Cortex of kidney (tissue), 1 donor: ENCODE measurements around the gene FAM13A.
"Not testable (repeated sequence)": the region's sequence is repeated elsewhere in the genome, so short reads cannot be mapped to it uniquely, and the experiment has no call there.

Source experiments
- DNase-seq: peaks from one replicate; lab custom pipeline; 2025; lab: John Stamatoyannopoulos, UW

FAM13A gene

DNA sequence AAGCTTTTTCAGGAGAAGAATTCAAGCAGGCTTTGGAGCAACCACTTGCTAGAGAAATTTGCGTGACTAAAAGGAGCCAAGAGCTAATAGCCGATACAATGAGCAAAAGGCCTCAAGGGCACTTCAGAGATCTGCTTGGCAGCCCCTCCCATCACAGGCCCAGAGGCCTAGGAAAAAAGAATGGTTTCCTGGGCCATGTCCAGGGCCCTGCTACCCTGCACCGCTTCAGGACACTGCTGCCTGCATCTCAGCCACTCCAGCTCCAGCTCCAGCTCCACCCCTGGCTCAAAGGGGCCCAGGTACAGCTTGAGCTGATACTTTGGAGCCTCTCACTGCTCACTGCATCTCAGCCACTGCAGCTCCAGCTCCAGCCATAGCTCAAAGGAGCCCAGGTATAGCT is 98.9 kb downstream of the FAM13A start:
- no peak for DNase-seq

DNA sequence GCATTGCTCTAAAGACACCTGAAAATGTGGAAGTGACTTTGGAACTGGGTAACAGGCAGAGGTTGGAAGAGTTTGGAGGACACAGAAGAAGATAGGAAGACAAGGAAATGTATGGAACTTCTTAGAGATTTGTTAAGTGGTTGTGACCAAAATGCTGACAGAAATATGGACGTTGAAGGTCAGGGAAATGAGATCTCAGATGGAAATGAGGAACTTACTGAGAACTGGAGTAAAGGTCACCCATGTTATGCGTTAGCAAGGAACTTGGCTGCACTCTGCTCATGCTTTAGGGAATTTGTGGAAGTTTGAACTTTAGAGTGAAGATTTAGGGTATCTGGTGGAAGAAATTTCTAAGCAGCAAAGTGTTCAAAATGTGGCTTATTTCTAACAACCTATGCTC is 99.4 kb downstream of the FAM13A start:
- no peak for DNase-seq

DNA sequence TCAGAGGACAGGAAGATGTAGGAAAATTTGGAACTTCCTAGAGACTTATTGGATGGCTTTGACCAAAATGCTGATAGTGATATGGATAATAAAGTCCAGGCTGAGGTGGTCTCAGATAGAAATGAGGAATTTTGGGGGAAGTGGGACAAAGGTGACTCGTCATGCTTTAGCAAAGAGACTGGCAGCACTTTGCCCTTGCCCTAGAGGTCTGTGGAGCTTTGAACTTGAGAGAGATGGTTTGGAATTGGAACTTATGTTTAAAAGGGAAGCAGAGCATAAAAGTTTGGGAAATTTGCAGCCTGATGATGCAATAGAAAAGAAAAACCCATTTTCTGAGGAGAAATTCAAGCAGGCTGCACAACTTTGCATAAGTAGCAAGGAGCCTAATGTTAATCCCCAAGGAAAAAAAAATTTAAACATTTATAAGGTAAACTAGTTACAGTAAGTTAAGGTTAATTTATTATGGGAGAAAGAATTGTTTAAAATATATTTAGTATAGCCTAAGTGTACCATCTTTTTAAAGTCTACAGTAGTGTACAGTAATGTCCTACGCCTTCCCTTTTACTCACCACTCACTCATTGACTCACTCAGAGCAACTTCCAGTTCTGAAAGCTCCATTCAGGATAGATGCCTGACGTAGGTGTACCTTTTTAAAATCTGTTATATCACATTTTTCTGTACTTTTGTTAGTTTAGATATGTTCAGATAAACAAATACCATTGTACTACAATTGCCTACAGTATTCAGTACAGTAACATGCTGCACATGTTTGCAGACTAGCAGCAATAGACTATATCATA is 101.2 kb downstream of the FAM13A start:
- DNase-seq, result no peak

GRCh38 chr4:88953400-88953799 is 103.6 kb downstream of the FAM13A start:
- DNase-seq, result no peak

- DNase-seq, result no peak
These were observed 104.9 kb downstream of the FAM13A start for GRCh38 chr4:88952081-88952480.

- DNase-seq, result no peak
These were observed 107.4 kb downstream of the FAM13A start for GRCh38 chr4:88949605-88950004.

DNA sequence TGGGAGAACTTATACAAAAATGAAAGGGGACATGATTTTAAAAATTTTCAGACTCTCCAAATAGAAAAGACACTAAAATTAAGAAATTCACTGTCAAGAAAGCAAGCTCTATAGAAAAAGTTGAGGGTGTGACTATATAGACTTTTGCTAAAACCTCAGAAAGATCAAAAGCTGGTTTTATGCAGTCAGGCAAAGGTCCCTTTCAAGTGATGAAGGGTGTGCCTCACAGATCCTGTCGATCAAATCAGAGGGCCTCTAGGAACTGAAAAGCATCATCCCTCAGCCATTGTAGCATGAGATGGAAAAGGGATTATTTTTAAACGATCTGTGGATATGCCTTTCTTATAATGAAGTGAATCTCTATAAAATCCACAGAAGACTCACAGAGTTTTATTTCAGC is 116.5 kb downstream of the FAM13A start:
- DNase-seq, result no peak

- DNase-seq, result no peak
These were observed 117.3 kb downstream of the FAM13A start for GRCh38 chr4:88939697-88940096.

DNA sequence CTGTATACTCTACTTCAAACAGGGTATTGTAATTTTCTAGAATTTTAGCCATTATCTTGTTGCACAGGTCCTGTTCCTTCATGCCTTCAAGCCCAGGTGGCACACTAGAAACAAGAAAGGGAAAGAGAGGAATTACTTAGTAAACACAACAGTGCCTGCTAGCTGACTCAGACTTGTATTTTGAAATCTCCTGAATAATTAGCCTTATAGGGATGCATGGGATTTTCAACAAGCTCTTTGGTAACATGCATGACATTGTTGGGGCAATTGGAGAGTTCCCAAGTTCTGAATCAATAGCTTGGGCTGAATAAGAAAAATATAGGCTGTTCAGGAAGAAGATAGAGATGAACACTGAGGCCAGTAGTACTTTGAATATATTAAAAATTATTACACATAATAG is 118.8 kb downstream of the FAM13A start:
- DNase-seq, result no peak

DNA sequence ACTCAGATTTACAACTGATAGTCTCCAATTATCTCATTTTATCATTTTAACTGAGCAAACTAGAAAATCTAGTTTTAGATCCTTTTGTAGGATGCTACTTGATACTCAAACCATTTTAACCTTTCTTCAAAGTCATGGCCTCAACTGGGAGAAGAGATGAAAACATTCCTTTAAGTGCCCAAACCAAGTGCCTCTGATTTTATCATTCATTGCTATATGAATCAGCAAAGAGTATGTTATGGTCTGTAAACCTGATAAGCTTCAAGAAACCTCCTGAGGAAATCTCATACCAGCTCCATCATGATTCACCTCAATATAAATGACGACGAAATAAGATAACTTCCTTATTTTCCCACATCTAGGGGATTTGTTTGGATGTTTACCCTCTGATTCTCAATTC is 119.9 kb downstream of the FAM13A start:
- DNase-seq, result no peak

DNA sequence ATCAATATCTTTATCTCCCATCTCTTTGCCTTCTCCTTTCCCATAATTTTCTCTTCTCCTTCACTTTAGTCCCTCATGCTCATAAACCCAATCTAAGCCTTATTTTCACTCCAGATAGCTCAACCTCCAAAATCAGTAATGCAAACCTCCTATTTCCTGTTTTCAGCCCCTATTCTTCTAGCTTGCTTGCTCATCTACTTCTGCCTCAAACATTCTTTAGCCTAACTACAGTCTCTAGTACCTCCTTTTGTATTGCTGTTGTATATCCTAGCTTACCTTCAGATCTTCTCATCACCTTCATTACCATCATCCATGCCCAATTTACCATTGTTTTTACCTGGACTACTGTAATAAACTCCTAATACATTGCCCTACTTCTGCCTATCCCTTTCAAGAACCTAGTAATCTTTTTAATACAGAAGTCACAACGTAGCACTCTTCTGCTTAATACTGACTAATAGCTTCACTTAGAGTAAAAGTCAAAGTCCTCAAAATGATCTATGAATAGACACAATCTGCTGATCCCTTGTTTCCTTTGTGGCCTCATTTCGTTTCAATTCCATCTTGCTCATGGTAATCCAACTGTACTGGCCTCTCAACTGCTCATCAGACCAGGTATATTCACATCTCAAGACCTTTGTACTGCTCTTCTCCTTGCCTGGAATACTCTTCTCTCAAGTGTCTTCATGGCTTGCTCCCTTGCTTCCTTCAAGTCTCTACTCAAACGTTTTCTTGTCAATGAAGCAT is 123.4 kb downstream of the FAM13A start:
- DNase-seq, result no peak

GRCh38 chr4:88928852-88929251 is 128.1 kb downstream of the FAM13A start:
- DNase-seq, result no peak

GRCh38 chr4:88927420-88927819 is 129.6 kb downstream of the FAM13A start:
- no peak for DNase-seq

GRCh38 chr4:88919056-88919455 is 137.9 kb downstream of the FAM13A start:
- DNase-seq, result no peak

DNA sequence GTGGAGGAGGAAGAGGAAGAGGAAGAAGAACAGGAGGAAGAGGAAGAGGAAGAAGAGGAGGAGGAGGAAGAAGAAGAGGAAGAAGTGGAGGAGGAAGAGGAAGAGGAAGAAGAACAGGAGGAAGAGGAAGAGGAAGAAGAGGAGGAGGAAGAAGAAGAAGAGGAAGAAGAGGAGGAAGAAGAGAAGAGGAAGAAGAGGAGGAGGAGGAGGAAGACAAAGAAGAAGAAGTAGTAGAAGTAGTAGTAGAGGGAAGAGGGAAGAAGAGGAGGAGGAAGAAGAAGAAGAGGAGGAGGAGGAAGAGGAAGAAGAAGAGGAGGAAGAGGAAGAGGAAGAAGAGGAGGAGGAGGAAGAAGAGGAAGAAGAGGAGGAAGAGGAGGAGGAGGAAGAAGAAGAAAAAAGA is 143.8 kb downstream of the FAM13A start:
- DNase-seq, result not testable (repeated sequence)

GRCh38 chr4:88911246-88912212 is 145.5 kb downstream of the FAM13A start:
- no peak for DNase-seq

GRCh38 chr4:88910101-88910500 is 146.9 kb downstream of the FAM13A start:
- no peak for DNase-seq

DNA sequence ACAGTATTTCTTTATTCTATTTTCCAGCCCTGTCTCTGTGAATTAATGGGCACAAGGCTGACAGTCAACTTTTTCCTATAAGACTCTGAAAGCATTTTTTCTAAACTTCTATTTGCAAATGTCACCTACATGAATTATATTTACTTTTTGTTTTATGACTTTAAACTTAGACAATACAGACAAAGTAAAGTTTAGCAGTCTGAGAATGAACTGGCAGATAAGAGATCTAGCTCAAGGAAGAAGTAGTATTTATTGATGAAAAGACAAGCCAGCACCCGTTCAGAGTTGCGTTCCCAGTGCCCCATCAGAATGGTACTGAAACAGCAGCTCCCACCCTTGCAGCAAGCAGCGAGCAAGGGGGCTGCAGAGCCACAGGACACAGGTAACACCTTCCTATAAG is 148.5 kb downstream of the FAM13A start:
- no peak for DNase-seq

- no peak for DNase-seq
These were observed 149.0 kb downstream of the FAM13A start for GRCh38 chr4:88908003-88908402.

DNA sequence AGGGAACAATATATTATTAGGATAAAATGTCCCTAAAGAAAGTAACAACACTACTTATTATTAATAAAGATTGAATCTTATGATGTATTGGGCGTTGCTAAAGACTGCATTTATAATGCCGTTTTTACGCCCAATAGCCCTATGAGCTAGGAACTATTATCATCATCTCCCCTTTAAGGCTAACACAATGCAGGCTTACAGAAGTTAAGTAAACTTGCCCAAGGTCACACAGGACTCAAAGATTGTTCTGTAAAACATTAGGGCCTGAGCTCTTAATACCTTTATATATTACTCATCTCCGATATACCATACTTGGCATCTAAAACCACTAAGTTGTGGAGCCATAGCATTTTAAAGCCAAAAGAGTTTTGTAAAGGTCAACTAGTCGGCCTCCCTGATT is 149.5 kb downstream of the FAM13A start:
- no peak for DNase-seq

- not testable (repeated sequence) for DNase-seq
These were observed 152.7 kb downstream of the FAM13A start for GRCh38 chr4:88904240-88904639.

DNA sequence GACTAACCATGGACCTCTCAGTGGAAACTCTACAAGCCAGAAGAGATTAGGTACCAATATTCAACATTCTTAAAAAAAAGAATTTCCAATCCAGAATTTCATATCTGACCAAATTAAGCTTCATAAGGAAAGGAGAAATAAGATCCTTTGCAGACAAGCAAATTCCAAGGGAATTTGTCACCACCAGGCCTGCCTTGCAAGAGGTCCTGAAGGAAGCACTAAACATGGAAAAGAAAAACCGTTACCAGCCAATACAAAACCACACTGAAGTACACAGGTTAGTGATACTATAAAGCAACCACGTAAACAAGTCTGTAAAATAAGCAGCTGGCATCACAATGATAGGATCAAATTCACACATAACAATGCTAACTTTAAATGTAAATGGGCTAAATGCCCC is 156.6 kb downstream of the FAM13A start:
- DNase-seq, result no peak
